DLD1 (cell line): Measurements from ENCODE around the gene CACHD1.

Source experiments
- in situ Hi-C: cut with HindIII; loops from 2 replicates; pipeline ENCODE4 v1.10.0; 2017; ENCODE audit warnings: low sequenced_read_pairs

CACHD1 gene

DNA sequence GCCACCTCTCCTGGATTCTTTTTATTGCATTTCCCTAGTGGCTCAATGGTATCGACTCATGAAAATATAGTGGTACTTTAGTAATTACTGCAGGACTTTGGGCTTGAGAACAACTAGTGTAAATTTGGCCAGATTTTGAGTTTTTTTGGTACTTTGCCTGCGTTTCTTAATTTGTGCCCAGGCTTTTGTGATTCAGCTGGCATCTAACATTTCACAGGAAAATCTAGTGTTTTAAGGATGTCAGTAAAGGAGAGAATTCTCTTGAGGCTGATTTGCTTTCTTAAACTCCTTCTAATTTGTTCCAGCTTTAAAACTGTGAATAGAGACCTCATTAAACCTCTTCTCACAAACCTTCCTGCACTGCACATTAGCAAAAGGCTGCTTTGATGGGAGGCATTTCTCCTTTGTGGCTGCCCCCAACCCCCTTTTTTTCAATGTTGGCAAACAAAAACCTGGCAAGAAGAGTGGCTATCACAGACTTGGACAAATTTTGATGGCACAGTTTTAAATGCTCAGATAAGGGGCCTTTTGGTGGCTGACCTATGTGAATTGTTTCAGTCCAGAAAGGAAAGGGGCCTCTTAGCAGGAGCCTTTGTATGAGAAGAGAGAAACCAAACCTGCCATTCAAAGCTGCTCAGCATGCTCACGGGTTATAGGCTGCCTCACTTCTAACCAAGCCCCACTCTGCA, 161.6 kb downstream of the CACHD1 start:
- in situ Hi-C loops = no loop called here

DNA sequence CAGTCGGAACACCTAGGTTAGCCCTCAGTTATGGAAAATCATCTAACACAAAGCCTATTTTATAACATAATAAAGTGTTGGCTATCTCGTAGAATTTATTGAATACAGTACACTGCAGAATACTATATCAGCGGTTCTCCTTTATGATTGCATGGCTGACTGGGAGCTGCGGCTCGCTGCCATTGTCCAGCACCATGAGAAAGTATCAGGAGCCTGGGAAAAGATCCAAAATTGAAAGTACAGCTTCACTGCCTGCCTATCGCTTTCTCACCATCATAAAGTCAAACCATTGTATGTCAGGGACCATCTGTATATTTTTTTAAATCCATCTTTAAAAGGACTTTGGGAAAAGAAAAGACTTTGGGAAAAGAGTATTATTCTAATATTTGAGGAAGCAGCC, 163.0 kb downstream of the CACHD1 start:
- in situ Hi-C loops = no loop called here

DNA sequence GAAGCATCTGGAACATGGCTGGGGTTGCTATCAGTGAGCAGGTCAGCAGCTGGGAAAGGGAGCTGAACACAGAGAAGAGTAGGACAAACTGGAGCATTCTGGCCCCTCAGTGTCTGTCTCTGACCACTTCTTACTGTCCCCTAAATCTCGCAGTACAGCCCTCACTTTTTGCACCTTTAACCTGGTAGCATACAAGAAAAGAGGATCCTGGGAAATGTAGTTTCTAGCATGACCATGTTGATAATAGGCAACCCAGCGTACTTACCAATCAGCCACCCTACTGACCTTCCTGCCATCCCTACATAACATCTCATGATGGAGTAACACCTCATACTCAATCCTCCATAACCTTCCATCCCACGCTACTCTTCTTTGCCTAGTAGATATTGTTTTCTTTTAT, 175.8 kb downstream of the CACHD1 start:
- in situ Hi-C loops = no loop called here

DNA sequence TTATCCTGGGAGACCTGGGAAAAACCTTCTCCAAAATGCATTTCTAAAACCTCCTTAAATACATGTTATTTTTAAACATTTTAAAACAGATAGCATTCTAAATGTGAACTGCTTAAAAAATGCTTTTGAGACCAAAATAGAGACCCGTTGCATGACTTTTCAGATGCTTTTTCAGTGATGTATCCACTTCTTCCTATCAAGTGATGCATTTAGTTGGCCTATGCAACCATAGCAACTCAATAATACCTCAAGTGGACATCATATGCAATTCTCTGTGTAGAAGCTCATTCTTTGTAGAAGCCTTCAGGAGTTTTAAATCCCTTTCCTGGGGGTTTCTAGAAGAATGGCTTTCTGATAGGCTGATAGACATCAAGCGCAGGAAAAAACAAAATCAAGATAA, 180.5 kb downstream of the CACHD1 start:
- in situ Hi-C loops = no loop called here

DNA sequence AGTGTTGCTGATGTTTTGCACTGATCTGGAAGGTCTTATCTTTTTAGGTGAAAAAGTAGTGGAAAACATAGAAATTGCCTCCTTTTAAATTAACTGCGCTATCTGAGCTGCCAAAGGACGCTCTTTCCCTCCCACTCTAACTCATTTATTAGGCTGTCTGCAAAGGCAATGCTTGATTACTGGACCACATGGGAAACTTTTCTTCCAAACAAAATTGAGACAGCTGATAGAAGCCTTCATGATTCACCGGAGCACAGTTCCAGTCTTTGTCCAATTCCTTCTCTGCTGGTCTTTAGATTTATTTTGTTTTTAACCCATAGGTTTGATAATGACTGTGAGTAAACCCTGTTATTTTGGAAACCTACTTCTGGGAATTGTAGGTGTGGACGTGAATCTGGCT, 181.9 kb downstream of the CACHD1 start:
- in situ Hi-C loops = no loop called here

DNA sequence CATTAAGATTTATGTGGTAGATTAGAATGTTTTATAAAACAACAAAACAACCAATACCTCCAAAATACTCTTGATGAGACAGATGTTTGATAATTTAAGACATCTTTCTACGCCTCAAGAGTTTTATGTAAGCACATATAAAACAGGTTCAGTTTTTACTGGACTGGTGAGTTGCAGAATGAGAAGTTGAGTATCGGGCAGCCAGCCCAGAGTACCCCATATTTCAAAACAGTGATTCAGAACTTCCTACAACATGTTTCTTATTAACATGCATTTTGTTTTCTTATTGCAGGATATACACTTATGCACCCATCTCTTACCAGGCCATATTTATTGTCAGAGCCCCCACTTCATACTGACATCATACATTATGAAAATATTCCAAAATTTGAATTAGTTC, 183.5 kb downstream of the CACHD1 start:
- in situ Hi-C loops = no loop called here

DNA sequence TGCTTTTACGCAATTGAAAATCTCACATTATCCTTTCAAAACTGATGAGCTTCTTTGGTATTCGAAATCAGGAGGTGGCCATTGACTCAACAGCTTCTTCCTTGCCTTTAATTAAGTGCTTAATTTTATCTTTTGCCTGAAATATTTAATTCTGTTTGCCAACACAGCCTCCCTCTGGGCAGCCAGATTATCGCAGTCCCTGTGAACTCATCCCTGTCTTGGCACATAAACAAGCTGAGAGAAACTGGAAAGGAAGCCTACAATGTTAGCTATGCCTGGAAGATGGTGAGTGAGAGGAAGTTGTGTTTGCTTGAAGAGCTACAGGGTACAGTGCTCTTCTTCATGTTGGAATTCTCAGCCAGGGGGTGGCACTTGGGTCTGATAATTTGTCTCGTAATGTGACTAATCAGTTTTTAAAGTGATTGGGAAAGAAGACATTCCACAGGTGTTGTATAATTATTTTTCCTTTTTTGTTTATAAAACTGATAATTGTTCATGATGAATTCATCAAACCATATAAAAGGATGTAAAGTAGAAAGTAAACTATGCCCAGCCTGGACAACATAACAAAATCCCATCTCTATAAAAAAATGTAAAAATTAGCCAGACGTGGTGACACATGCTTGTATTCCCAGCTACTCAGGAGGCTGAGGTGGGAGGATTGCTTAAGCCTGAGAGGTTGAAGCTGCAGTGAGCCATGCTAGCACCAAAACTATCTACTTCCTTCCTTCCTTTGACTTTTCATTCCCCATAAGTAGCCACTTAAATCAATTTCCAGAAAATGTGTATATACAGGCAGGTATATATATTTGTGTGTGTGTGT, 184.8 kb downstream of the CACHD1 start:
- in situ Hi-C loops = no loop called here

DNA sequence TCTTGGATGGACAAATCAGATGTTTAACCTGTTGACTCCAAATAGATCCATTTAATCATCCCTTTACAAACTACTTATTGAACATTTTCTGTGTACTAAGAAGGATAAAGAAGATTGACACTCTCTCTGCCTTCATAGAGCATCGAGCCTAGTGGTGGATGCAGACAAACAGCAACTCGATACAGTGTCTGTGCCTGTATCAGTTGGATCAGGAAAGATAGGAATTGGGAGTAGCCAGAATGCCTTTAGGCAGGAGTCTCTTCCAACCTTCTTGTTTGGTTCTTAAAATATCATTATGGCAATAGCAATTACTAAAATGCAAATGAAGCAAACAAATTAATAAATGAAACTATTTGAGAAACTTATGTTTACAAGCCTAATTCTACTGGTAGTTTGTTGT, 185.9 kb downstream of the CACHD1 start:
- in situ Hi-C loops = no loop called here

DNA sequence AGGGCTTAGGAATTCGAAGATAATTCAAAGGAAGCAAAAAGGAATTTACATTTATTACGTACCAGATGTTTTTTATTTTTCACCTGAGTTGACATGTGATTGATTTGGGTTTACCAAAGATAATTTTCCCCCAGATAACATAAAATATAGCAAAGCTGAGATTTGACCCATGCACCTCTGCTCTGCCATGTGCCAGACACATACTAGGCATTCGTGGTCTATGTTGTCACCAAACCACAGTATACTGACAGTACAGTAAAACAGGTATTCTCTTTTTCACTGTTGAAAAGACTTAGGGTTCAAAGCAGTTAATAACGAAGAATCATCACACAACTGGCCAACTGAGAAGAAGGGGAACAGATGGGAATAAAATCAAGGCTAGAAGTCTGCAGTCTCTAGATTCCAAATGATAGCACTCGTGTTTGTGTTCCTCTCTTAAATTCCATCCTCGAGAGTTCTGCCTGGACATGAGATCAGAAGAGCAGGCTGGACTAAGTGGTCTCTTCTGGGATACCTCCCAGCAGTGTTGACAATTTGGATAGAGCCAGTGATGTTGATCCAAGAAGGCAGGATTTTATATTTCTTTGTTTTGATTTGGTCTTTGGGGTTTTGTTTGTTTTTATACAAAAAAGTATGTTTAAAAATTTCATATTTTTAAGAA, 189.7 kb downstream of the CACHD1 start:
- in situ Hi-C loops = no loop called here

DNA sequence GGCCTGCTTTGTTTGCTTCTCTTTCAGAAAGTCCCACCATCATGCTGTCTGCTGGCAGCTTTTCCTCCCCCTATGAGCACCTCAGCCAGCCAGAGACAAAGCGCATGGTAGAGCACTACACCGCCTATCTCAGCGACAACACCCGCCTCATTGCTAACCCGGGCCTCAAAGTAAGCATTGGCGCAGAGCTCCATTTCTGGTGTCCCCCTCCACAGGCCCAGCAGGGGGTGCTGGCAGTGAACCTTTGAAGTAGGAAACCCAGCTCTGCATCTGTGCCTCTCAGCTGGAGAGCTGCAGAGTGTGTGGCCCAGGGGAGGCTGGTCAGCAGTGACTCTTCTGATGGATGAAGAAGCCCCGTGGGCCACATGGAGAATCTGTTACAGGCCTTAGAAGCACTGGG, 193.7 kb downstream of the CACHD1 start:
- in situ Hi-C loops = no loop called here

DNA sequence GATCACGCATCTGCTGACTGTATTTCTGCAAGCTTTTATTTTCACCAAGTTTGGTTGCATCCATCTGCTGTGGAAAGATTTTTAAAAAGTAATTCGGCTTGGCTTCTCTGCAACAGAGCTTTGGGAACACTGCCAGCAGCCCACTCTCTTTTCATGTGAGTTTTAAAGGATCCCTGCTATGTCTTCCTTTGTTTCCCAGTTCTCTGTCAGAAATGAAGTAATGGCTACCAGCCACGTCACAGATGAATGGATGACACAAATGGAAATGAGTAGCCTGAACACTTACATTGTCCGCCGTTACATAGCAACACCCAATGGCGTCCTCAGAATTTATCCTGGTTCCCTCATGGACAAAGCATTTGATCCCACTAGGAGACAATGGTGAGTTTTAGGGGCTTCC, 194.4 kb downstream of the CACHD1 start:
- in situ Hi-C loops = no loop called here

DNA sequence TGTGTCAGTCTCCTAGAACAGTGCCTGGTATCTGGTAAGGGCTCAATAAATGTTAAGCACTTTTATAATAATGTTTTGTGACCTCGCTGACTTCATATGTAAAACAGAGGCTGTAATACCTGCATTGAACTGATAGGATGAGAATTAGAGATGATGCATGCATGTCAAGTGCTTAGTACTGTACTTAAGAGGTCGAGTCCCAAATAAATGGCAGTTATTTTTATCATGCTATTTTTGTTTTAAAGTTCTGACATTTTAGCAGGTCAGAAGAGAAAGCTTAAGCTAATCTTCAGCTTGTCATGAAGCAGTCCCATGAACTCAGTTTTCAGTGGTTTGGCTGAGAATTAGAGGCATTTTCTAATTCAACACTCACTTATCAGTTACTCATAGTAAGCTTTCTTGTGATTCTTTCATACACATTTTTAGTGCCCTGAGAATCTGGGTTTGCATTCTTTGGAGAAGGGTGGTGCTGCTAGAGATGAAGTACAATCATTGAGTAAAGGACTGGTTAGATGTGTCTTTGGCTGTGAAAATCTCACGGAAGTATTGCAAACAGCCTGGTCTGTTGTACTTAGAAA, 199.3 kb downstream of the CACHD1 start:
- in situ Hi-C loops = no loop called here

DNA sequence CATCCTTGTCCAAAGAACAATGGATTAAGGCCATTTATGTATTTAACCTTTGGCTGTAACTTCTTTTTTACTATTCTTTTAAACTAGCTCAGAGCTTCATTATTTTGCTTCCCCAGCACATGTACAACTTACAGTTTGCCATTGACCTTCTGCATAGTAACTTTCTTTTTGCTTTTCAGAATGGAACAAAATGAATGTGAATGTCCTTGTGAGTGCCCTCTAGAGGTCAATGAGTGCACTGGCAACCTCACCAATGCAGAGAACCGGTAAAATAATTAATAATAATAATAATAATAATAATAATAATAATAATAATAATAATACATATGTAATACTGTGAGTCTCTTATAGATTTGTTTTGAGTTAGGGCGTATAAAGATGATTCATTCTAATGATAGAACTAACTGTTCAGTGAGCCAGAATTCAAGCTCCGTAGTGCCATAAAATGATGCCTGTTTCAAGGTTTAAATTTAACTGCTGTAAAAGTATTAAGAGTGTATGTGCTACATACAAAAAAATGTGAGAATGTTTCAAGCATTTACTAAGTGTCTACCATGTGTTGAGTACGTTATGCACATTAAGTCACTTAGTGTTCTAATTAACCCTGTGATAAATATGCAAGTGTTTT, 205.9 kb downstream of the CACHD1 start:
- in situ Hi-C loops = no loop called here

DNA sequence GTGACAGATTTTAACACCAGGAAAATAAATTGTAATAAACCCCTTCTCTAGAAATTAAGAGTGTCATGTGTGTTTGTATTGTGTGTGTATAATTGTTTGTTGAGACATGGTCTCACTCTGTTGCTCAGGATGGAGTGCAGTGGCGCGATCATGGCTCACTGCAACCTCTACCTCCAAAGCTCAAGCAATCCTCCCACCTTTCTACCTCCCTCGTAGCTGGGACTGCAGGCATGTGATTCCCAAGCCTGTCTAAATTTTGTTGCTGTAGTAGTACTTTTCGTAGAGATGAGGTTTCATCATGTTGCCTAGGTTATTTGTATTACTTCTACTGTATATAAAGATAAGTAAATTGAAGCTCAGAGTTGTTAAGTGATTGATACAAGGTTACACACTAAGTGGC, 206.5 kb downstream of the CACHD1 start:
- in situ Hi-C loops = no loop called here

DNA sequence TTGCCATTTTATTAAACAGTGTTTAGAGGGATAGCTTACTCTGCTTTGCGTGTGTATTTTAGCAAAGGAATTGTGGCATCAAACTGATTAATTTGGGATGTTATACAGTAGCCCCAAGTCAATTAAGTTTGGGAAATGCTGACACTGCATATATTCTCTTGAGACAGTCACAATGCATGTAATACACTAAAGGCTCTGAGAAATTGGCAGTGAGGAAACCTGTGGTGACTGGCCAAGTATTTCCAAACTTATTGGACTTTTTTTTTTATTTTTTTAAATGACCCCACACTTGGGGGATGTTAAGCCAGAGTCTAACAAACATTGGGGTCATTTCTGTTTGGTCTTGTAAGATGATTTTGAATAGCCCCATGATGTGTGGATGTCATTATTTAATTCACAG, 207.6 kb downstream of the CACHD1 start:
- in situ Hi-C loops = no loop called here

DNA sequence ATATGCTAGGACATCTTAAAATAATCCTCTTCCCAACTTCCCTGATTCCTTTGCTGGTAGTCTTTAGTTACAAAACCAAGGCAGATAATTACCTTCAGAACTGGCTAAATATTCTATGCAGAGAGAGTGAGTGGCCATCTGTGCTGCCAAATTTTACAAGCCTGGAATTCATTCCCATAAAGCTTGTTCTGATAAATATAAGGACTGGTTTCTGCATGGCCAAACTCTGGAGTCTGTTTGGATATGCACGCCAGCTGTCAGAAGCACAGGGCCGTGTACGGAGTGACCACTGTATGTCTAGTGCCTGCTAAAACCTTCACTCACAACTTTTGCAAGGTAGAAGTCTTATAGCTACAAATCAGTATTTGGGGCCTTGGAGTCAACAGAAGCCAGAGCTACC, 208.4 kb downstream of the CACHD1 start:
- in situ Hi-C loops = no loop called here

DNA sequence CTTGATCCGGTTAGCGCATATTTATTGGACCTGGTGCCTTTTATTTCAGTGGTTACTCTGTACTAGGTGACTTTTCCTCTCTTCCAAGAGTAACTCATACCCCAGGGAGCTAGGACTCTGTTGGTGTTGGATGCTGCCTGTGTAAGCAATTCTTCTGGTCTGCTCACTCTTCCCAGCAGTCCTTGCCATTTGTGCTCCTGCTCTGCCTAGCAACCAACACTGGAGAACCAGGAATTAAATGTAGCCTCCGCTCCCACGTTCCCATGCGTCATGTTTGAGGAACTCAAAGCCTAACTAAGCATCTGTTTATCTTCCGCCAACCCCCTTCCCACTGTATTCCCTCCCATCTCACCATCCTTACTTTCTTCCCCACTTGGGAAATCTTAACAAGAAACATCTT, 209.2 kb downstream of the CACHD1 start:
- in situ Hi-C loops = no loop called here

DNA sequence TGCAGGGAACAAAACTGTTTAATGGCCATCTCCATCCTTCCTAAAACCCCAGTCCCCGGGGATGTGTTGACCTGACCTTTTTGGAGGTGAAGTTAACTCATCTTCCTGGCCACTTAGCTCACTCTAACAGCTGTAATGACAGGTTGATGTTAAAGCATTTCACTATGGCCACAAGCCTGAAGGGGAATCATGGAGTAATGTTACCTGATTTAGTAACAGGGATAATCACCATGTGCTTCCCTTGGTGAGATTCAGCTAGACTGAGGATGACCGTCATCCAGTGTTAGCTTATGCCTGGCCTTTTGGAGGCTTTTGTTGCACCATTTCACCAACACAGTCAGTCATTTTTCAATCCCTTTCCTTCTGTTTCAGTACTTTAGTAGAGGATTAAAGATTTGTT, 210.7 kb downstream of the CACHD1 start:
- in situ Hi-C loops = no loop called here

DNA sequence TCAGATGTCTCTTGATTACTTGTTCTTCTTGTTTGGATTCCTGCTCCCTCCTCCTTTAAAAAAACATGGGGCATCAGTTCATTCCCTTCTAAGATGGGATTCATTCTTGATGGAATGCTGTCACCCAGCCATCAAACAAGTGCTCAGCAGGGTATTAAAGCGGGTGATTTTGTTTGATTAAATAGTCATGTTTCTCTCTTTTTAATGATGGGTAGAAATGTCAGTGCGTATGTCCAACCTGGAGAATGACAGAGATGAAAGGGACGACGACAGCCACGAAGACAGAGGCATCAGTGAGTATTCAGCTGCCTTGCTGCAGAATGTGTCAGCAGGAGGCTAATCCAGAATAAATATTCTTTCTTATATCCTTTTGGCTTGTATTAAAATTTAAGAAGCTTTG, 211.1 kb downstream of the CACHD1 start:
- in situ Hi-C loops = no loop called here

DNA sequence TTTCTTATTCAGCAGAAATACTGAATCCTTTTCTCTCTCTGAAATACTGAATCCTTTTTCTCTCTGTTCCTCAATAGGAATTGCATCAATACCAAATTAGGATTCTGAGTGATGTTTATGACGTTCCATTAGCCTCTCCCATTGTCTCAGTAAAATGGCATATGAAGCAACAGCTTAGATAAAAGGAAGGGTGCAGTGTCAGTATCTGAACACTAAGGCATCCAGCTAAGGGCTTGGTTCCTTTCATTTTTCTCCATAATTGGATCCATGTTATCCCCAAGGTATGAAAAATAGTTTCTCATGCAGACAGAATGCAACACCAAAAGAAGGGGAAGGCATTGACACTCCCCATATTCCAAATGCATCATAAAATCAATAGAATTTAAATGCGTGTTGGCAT, 213.5 kb downstream of the CACHD1 start:
- in situ Hi-C loops = no loop called here

DNA sequence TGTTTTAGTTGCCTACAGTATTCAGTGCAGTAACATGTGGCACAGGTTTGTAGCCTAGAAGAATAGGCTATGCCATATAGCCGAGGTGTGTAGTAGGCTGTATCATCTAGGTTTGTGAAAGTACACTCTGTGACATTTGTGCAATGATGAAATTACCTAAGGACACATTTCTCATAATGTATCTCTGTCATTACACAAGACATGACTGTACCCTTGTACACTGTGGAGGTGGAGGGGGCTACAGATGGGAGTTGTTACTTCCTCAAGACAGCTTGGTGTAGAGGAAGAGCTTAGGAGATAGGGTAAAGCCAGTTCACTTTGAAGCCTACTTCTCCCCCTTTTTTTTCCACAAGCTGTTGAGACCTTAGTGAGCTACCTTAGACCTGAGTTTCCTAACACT, 215.3 kb downstream of the CACHD1 start:
- in situ Hi-C loops = no loop called here
